ENCODE results near the gene PON3. TPM values are rescaled to one million over a fixed set of nuclear protein-coding genes. Genes with fewer than 3 reads are reported as not detected.

The PON3 gene
- total and polyA plus RNA-seq, 2 of the 4 experiments (the other 2 are of a cell fraction): not detected

- H3K9ac ChIP-seq (ENCODE audit: low read depth, low read length): no peak overlapping the region
- H2BK20ac ChIP-seq (ENCODE audit: low read depth, low read length): no peak overlapping the region
- no peaks in the 10 kb centered on the region; the same call in 1 of the 2 replicates for H3K9me1 ChIP-seq (ENCODE audit: insufficient read depth, low read length)
- H4K8ac ChIP-seq (ENCODE audit: low read depth in 2 of 2, low read length in 2 of 2): no peak overlapping the region
- in situ Hi-C loops (cut with MboI; ENCODE audit: low sequenced_read_pairs): no loop called here
- BruUV-seq (replicated peaks): no TSS peak
- no peak overlapping the region for H2AK9ac ChIP-seq (replicated peaks; ENCODE audit: low read depth, low read length, poor library complexity)
- H3K23ac ChIP-seq (ENCODE audit: low read depth, low read length): no peak overlapping the region
- peak; percentile 25; the same call in 1 of the 2 replicates for TF ChIP-seq FOS (IDR thresholded peaks at IDR 0.05; ENCODE audit: low read depth, low read length)
- no peak for TF ChIP-seq MAZ (IDR thresholded peaks at IDR 0.05; ENCODE audit: borderline replicate concordance, low read depth, low read length)
- DNase-seq (peak; percentile 7), ATAC-seq (ENCODE audit: low read depth) (no peak)
- H3K9me3 ChIP-seq (ENCODE audit: control insufficient read depth, insufficient read depth, low read length): no peaks in the 10 kb centered on the region
- H3K14ac ChIP-seq (replicated peaks; ENCODE audit: low read depth, low read length): no peak overlapping the region
- no CpG with 5 or more reads among the region's 3 CpGs for WGBS, 2 experiments (ENCODE audit: extremely low coverage in 2 of 2, insufficient read length in 1 of 2)
- no peaks in the 10 kb centered on the region for H4K20me1 ChIP-seq (ENCODE audit: insufficient read depth, low read length)
- H2BK15ac ChIP-seq (ENCODE audit: low read depth, low read length): no peak overlapping the region
- no peak overlapping the region for H2AK5ac ChIP-seq (ENCODE audit: low read depth, low read length)
- CTCF ChIA-PET: interaction anchor here (0.8 to 1.2 kb wide), 3 partner anchors 24 to 1412 kb away, joined by 3 read pairs; partner anchors contain the start of gene PON2
- no peak overlapping the region for H3K4me2 ChIP-seq (ENCODE audit: low read depth, low read length)
- no peak overlapping the region for H3K18ac ChIP-seq (ENCODE audit: low read depth, low read length)
- no peak overlapping the region for H2BK5ac ChIP-seq (ENCODE audit: low read depth, low read length, poor library complexity, severe bottlenecking)
- H3K4me1 ChIP-seq (ENCODE audit: control insufficient read depth, insufficient read depth, low read length): no peaks in the 10 kb centered on the region
- H3K4ac ChIP-seq (ENCODE audit: low read depth, low read length): no peak overlapping the region
- no peak overlapping the region for H2BK120ac ChIP-seq (ENCODE audit: low read depth, low read length)
- no peak overlapping the region for H3K56ac ChIP-seq (ENCODE audit: extremely low read depth, insufficient read depth, low read length)
- no peak overlapping the region for H4K91ac ChIP-seq (ENCODE audit: insufficient read depth, low read depth, low read length)
- H3K4me3 ChIP-seq (ENCODE audit: insufficient read depth, low read depth, low read length): no peak overlapping the region
- no peak overlapping the region for H2AFZ ChIP-seq (replicated peaks; ENCODE audit: low read length, poor library complexity)
- no peak overlapping the region for H3K27ac ChIP-seq (ENCODE audit: insufficient read depth, low read length)
- no peak overlapping the region for H4K5ac ChIP-seq (ENCODE audit: low read depth, low read length)
- intact Hi-C loops (cut with micrococcal nuclease): no loop called here
- dilution Hi-C loops (cut with HindIII; ENCODE audit: low sequenced_read_pairs, unreplicated experiment): no loop called here
- peaks cover 6% of the 10 kb centered on the region for H3K36me3 ChIP-seq (ENCODE audit: control insufficient read depth, insufficient read depth, low read length)
- H3K79me1 ChIP-seq (ENCODE audit: low read depth in 1 of 2, low read length in 2 of 2): 0 out of 4 replicates have a peak, but pooled peaks cover 0 to 3% of the 10 kb centered on the region in 2 experiments
- POLR2A ChIA-PET (ENCODE audit: unreplicated experiment): no interaction called here
- no peaks in the 10 kb centered on the region for H3K27me3 ChIP-seq (ENCODE audit: control insufficient read depth, insufficient read depth, low read length)
Measured at GRCh38 chr7:95411036-95411435, 14.9 kb upstream of the PON3 start.

Measured in IMR-90 (cell line).